ENCODE data around the gene PHACTR1.

The PHACTR1 gene

DNA sequence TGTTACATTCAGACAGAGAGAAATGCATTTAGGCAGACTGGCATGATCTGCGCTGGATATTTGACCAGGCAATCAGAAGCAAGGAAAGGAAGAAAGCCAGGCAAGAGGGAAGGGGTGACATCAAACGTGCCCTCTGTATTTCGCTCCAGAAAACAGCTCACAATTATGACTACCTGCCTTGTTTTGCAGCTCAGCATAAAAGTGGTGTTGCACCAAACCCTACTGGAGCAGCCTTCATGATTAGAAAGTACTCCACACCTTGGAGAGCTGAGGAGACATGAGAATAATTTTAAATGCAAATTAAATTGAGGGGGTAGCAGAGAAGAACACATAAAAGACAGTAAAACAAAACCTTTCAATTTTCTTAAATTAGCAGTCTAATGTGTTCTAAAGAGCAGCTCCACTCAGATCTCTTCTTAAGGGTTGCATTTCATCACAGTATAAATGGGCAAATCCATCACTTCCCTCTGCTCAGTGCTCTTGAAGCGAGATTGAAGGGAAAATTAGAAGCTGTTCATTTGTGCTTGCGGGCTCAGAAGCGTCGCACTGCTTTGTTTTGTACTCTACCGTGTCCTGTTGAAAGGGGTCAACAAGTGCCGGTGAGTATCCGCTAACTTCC lies at the start of gene PHACTR1:
TSS of gene PHACTR1 (plus strand) at position 470 of the 619 bp plus-strand sequence.
- no peak within 1 kb of the TSS for H3K4me3 ChIP-seq (ENCODE audit: low read depth, low read length, poor library complexity, severe bottlenecking)
- no peak within 1 kb of the TSS for H3K4me2 ChIP-seq (ENCODE audit: low read length)
- H3K27ac ChIP-seq (ENCODE audit: low read depth, low read length, poor library complexity, severe bottlenecking): no peak within 1 kb of the TSS
- no peaks in the 10 kb centered on the region for H3F3A ChIP-seq (ENCODE audit: insufficient read depth, low read length)
- H3K27me3 ChIP-seq (ENCODE audit: insufficient read depth, low read length): no peaks in the 10 kb centered on the region; the same call in 1 of the 2 replicates
- no peaks in the 10 kb centered on the region for H3K4me1 ChIP-seq (ENCODE audit: insufficient read depth, low read length, severe bottlenecking)
- H3K9me3 ChIP-seq (ENCODE audit: low read length): no peaks in the 10 kb centered on the region
- no peak within 1 kb of the TSS for H3K9ac ChIP-seq (ENCODE audit: low read length)
- no peak within 1 kb of the TSS for H2AFZ ChIP-seq (ENCODE audit: low read length)
- TF ChIP-seq, protein P1, sequence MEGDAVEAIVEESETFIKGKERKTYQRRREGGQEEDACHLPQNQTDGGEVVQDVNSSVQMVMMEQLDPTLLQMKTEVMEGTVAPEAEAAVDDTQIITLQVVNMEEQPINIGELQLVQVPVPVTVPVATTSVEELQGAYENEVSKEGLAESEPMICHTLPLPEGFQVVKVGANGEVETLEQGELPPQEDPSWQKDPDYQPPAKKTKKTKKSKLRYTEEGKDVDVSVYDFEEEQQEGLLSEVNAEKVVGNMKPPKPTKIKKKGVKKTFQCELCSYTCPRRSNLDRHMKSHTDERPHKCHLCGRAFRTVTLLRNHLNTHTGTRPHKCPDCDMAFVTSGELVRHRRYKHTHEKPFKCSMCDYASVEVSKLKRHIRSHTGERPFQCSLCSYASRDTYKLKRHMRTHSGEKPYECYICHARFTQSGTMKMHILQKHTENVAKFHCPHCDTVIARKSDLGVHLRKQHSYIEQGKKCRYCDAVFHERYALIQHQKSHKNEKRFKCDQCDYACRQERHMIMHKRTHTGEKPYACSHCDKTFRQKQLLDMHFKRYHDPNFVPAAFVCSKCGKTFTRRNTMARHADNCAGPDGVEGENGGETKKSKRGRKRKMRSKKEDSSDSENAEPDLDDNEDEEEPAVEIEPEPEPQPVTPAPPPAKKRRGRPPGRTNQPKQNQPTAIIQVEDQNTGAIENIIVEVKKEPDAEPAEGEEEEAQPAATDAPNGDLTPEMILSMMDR (IDR thresholded peaks at IDR 0.05; ENCODE audit: low read length): no peak
- TF ChIP-seq EZH2 (IDR thresholded peaks at IDR 0.05; ENCODE audit: borderline replicate concordance, low read length): no peak
- no peaks in the 10 kb centered on the region for H3K79me2 ChIP-seq (ENCODE audit: insufficient read depth, low read length)
- H3K36me3 ChIP-seq (ENCODE audit: insufficient read depth, low read length): no peaks in the 10 kb centered on the region
- no peaks in the 10 kb centered on the region for H3K9me2 ChIP-seq (ENCODE audit: low read depth, low read length)
- H4K20me1 ChIP-seq (ENCODE audit: insufficient read depth, low read length): no peaks in the 10 kb centered on the region

DNA sequence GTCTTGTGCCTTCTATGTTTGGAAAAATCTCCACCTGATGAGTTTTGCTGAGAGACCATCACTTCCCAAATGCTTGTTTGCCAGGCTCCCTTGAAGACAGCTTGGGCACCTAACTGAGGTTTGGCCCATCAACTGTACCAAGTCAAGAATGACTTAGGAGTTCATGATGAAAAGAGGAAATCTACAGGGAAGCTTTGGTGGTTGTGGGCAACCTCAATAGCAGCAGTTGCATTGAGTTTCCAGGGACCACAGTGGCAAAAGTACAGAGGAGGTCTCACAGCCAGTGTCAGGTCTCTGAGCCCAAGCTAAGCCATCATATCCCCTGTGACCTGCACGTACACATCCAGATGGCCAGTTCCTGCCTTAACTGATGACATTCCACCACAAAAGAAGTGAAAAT lies 49.7 kb upstream of the PHACTR1 start:
- TF ChIP-seq, protein P1 (IDR thresholded peaks at IDR 0.05; ENCODE audit: low read length): no peak
- TF ChIP-seq EZH2 (IDR thresholded peaks at IDR 0.05; ENCODE audit: borderline replicate concordance, low read length): no peak
- Histone ChIP-seq H3K4me3 (ENCODE audit: low read depth, low read length, poor library complexity, severe bottlenecking) (no peak overlapping the region), H4K20me1 (ENCODE audit: insufficient read depth, low read length) (no peaks in the 10 kb centered on the region), H3K9me3 (ENCODE audit: low read length) (no peaks in the 10 kb centered on the region), H2AFZ (ENCODE audit: low read length) (no peak overlapping the region), H3K36me3 (ENCODE audit: insufficient read depth, low read length) (no peaks in the 10 kb centered on the region), H3K79me2 (ENCODE audit: insufficient read depth, low read length) (no peaks in the 10 kb centered on the region), H3K4me2 (ENCODE audit: low read length) (no peak overlapping the region), H3K27me3 (ENCODE audit: insufficient read depth, low read length) (no peaks in the 10 kb centered on the region), H3K4me1 (ENCODE audit: insufficient read depth, low read length, severe bottlenecking) (no peaks in the 10 kb centered on the region), H3K9me2 (ENCODE audit: low read depth, low read length) (no peaks in the 10 kb centered on the region), H3K27ac (ENCODE audit: low read depth, low read length, poor library complexity, severe bottlenecking) (no peak overlapping the region), H3K9ac (ENCODE audit: low read length) (no peak overlapping the region), H3F3A (ENCODE audit: insufficient read depth, low read length) (no peaks in the 10 kb centered on the region)

DNA sequence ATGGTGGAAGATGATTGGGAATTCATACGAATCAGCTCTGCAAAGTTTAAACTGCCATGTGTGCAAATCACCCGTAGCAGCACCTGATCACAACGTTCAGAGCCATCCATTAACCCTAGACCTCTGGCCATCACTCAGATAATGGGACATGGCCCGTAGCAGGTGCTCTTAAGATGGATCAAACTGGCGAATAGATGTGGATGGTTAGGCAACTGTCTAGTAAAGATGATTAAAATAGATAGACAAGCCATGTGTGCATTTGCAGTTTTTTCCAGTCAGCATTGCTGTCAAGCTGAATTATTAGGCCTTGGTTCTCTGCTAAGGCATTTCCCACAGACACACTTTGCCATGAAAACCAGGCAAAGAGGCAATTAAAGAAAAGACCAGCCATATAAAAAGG lies 40.6 kb upstream of the PHACTR1 start:
- no peaks in the 10 kb centered on the region for H3K4me1 ChIP-seq (ENCODE audit: insufficient read depth, low read length, severe bottlenecking)
- no peak overlapping the region for H3K4me3 ChIP-seq (ENCODE audit: low read depth, low read length, poor library complexity, severe bottlenecking)
- no peaks in the 10 kb centered on the region for H3K9me3 ChIP-seq (ENCODE audit: low read length)
- H3K27me3 ChIP-seq (ENCODE audit: insufficient read depth, low read length): no peaks in the 10 kb centered on the region
- no peak overlapping the region for H3K4me2 ChIP-seq (ENCODE audit: low read length)
- TF ChIP-seq EZH2 (IDR thresholded peaks at IDR 0.05; ENCODE audit: borderline replicate concordance, low read length): no peak
- TF ChIP-seq, protein P1 (IDR thresholded peaks at IDR 0.05; ENCODE audit: low read length): no peak
- H2AFZ ChIP-seq (ENCODE audit: low read length): no peak overlapping the region
- H3F3A ChIP-seq (ENCODE audit: insufficient read depth, low read length): no peaks in the 10 kb centered on the region
- no peaks in the 10 kb centered on the region for H3K79me2 ChIP-seq (ENCODE audit: insufficient read depth, low read length)
- H3K36me3 ChIP-seq (ENCODE audit: insufficient read depth, low read length): no peaks in the 10 kb centered on the region
- no peak overlapping the region for H3K9ac ChIP-seq (ENCODE audit: low read length)
- no peaks in the 10 kb centered on the region for H3K9me2 ChIP-seq (ENCODE audit: low read depth, low read length)
- no peak overlapping the region for H3K27ac ChIP-seq (ENCODE audit: low read depth, low read length, poor library complexity, severe bottlenecking)
- no peaks in the 10 kb centered on the region for H4K20me1 ChIP-seq (ENCODE audit: insufficient read depth, low read length)

Measured in OCI-LY1 (cell line).